Vagina (tissue), 2 donors: ENCODE results near the gene WNT4. TPM values are rescaled to one million over a fixed set of nuclear protein-coding genes. Genes with fewer than 3 reads are reported as not detected.
"Not testable (repeated sequence)": the region's sequence is repeated elsewhere in the genome, so short reads cannot be mapped to it uniquely, and the experiment has no call there.

Experiments
- DNase-seq, 2 donors: peaks; one replicate each; pipeline ENCODE4 v3.0.0-alpha.2; 2017; ENCODE audit errors: extremely low spot score in 2 of 2
- H3K27ac ChIP-seq: fragments of 200-600 bp; sonication (generic); one replicate; pipeline ENCODE4 v1.5.1; 2019
- H3K27me3 ChIP-seq: fragments of 200-600 bp; sonication (generic); one replicate; pipeline ENCODE4 v1.5.1; 2019
- H3K36me3 ChIP-seq, 2 donors: fragments of 200-600 bp; sonication (generic); one replicate each; pipeline ENCODE4 v1.5.1; 2017 to 2019
- H3K4me1 ChIP-seq: fragments of 200-600 bp; sonication (generic); one replicate; pipeline ENCODE4 v1.5.1; 2019
- H3K4me3 ChIP-seq, 2 donors: fragments of 200-600 bp; sonication (generic); 1 replicate in 1 of 2; 2 replicates in 1 of 2; pipeline ENCODE4 v1.5.1; 2016 to 2019
- H3K9me3 ChIP-seq: fragments of 200-600 bp; sonication (generic); one replicate; pipeline ENCODE4 v1.5.1; 2019
- CTCF ChIP-seq, 3 experiments: fragments of 450-650 bp in 2 of 3; fragments of 200-600 bp in 1 of 3; sonication (generic) in 1 of 3; IDR thresholded peaks; one replicate each; pipeline ENCODE4 v1.5.1; 2017 to 2019; ENCODE audit warnings: antibody characterized with exemption in 3 of 3, mild to moderate bottlenecking in 2 of 3, moderate library complexity in 2 of 3
- POLR2A ChIP-seq, 2 donors: fragments of 450-650 bp; IDR thresholded peaks; one replicate each; pipeline ENCODE4 v1.6.1; 2017; ENCODE audit warnings: antibody characterized with exemption in 2 of 2, mild to moderate bottlenecking in 2 of 2, moderate library complexity in 2 of 2
- POLR2AphosphoS5 ChIP-seq, 2 donors: sonication (generic); formaldehyde crosslinking; IDR thresholded peaks; one replicate each; pipeline ENCODE4 v1.9.0; 2017; ENCODE audit warnings: antibody characterized with exemption in 2 of 2, mild to moderate bottlenecking in 2 of 2, low read depth in 1 of 2; ENCODE audit not compliant: insufficient read depth in 1 of 2
- intact Hi-C: fragments of 100-400 bp; cut with DNase I; formaldehyde crosslinking; loops from one replicate; pipeline ENCODE4 v1.15.1; 2023
- total RNA-seq: library from RNA; depleted of rRNA; stranded (reverse); fragments of >200 nt; gene quantifications from one replicate; pipeline ENCODE4 v1.2.3, GENCODE V29; 2016

The WNT4 gene
- total RNA-seq, 1 donor from 2014 or later, result 5.2 TPM

- peaks cover 16% of the 10 kb centered on the region for H3K4me1 ChIP-seq
- H3K27ac ChIP-seq, result no peak overlapping the region
- H3K4me3 ChIP-seq, result no peak overlapping the region
- no peaks in the 10 kb centered on the region for H3K27me3 ChIP-seq
- no peaks in the 10 kb centered on the region for H3K9me3 ChIP-seq
- TF ChIP-seq POLR2A (IDR thresholded peaks at IDR 0.05), result no peak
- no peak for TF ChIP-seq POLR2AphosphoS5 (IDR thresholded peaks at IDR 0.05; ENCODE audit: insufficient read depth in 1 of 2, low read depth in 1 of 2)
- no peak for TF ChIP-seq CTCF (IDR thresholded peaks at IDR 0.05)
- no peak for DNase-seq
- peaks cover 0 to 44% of the 10 kb centered on the region in 2 donors for H3K36me3 ChIP-seq
- intact Hi-C loops, result no loop called here
Measured at GRCh38 chr1:22096463-22096862, 46.4 kb downstream of the WNT4 start.

GRCh38 chr1:22096036-22096435 lies 46.9 kb downstream of the WNT4 start:
- H3K27me3 ChIP-seq, result no peaks in the 10 kb centered on the region
- peaks cover 19% of the 10 kb centered on the region for H3K4me1 ChIP-seq
- no peak for DNase-seq
- intact Hi-C loops, result no loop called here
- no peaks in the 10 kb centered on the region for H3K9me3 ChIP-seq
- H3K4me3 ChIP-seq, result no peak overlapping the region
- TF ChIP-seq POLR2A (IDR thresholded peaks at IDR 0.05) (no peak), CTCF (IDR thresholded peaks at IDR 0.05) (no peak), POLR2AphosphoS5 (IDR thresholded peaks at IDR 0.05; ENCODE audit: insufficient read depth in 1 of 2, low read depth in 1 of 2) (no peak)
- H3K27ac ChIP-seq, result no peak overlapping the region
- peaks cover 0 to 44% of the 10 kb centered on the region in 2 donors for H3K36me3 ChIP-seq

DNA sequence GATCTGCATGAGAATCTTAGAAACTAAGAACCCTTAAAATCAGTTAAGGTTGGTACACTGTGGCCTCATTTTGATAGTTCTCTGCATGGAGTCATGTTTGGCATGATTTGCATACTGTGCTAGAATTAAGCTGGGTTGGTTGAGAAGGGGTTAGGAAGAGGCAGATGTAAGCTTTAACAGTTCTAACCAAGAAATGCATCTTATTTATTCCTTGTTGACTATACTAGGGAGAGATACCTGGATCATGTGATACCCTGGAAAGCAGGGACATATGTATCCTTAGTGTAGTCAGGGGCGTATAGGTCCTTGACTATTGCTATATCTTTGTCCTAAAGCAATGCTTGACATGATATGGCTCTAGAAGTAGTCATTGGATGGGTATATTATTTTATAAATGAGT lies 49.4 kb downstream of the WNT4 start:
- peaks cover 35% of the 10 kb centered on the region for H3K4me1 ChIP-seq
- TF ChIP-seq POLR2AphosphoS5 (IDR thresholded peaks at IDR 0.05; ENCODE audit: insufficient read depth in 1 of 2, low read depth in 1 of 2) (no peak), CTCF (IDR thresholded peaks at IDR 0.05) (no peak), POLR2A (IDR thresholded peaks at IDR 0.05) (no peak)

GRCh38 chr1:22092026-22092768 lies 50.7 kb downstream of the WNT4 start:
- Histone ChIP-seq H3K4me1 (peaks cover 48% of the 10 kb centered on the region), H3K36me3 (peaks cover 0 to 35% of the 10 kb centered on the region in 2 donors)
- H3K27me3 ChIP-seq, H3K27ac ChIP-seq, DNase-seq, H3K9me3 ChIP-seq, H3K4me3 ChIP-seq, intact Hi-C loops: not testable (repeated sequence)

More for the DNA sequence above, 49.4 kb downstream of the WNT4 start:
- H3K27me3 ChIP-seq, result no peaks in the 10 kb centered on the region
- H3K9me3 ChIP-seq, result no peaks in the 10 kb centered on the region
- H3K36me3 ChIP-seq, result peaks cover 0 to 44% of the 10 kb centered on the region in 2 donors
- no peak for DNase-seq
- no peak overlapping the region for H3K4me3 ChIP-seq
- H3K27ac ChIP-seq, result no peak overlapping the region
- intact Hi-C loops, result no loop called here

GRCh38 chr1:22090867-22091266 lies 52.0 kb downstream of the WNT4 start:
- no peaks in the 10 kb centered on the region for H3K27me3 ChIP-seq
- intact Hi-C loops, result no loop called here
- no peak for DNase-seq
- peaks cover 0 to 33% of the 10 kb centered on the region in 2 donors for H3K36me3 ChIP-seq
- no peak overlapping the region for H3K4me3 ChIP-seq
- H3K27ac ChIP-seq, result no peak overlapping the region
- no peak for TF ChIP-seq POLR2A (IDR thresholded peaks at IDR 0.05)
- TF ChIP-seq POLR2AphosphoS5 (IDR thresholded peaks at IDR 0.05; ENCODE audit: insufficient read depth in 1 of 2, low read depth in 1 of 2), result no peak
- TF ChIP-seq CTCF (IDR thresholded peaks at IDR 0.05), result no peak
- H3K4me1 ChIP-seq, result peaks cover 48% of the 10 kb centered on the region
- H3K9me3 ChIP-seq, result no peaks in the 10 kb centered on the region
